DOHH2 (cell line): Measurements from ENCODE around the gene AQP7.
"Not testable (repeated sequence)": the region's sequence is repeated elsewhere in the genome, so short reads cannot be mapped to it uniquely, and the experiment has no call there.

Source experiments
- H3F3A ChIP-seq: fragments of 200-600 bp; sonication (generic), shearing (Covaris generic); 2 replicates; pipeline ENCODE4 v1.6.0; 2016; ENCODE audit warnings: antibody characterized with exemption, mild to moderate bottlenecking; ENCODE audit not compliant: control insufficient read depth, insufficient read depth
- H3K27ac ChIP-seq: fragments of 200-600 bp; sonication (generic); 2 replicates; pipeline ENCODE4 v1.5.1; 2014; ENCODE audit warnings: low read depth, mild to moderate bottlenecking, low read length, moderate library complexity
- H3K27me3 ChIP-seq: fragments of 200-600 bp; sonication (generic); 2 replicates; pipeline ENCODE4 v1.6.1; 2014; ENCODE audit warnings: mild to moderate bottlenecking, low read length, mixed read lengths; ENCODE audit not compliant: control insufficient read depth
- H3K36me3 ChIP-seq: fragments of 200-600 bp; sonication (generic); 2 replicates; pipeline ENCODE4 v1.6.1; 2014; ENCODE audit warnings: mild to moderate bottlenecking, low read length, moderate library complexity, mixed read lengths; ENCODE audit not compliant: control insufficient read depth
- H3K4me1 ChIP-seq: fragments of 200-600 bp; sonication (generic); 2 replicates; pipeline ENCODE4 v1.6.1; 2014; ENCODE audit warnings: mild to moderate bottlenecking, low read length, mixed read lengths; ENCODE audit not compliant: control insufficient read depth
- H3K4me2 ChIP-seq: fragments of 200-600 bp; sonication (generic); 2 replicates; pipeline ENCODE4 v1.6.0; 2014; ENCODE audit warnings: mild to moderate bottlenecking, low read length, moderate library complexity
- H3K4me3 ChIP-seq: fragments of 200-600 bp; sonication (generic); 2 replicates; pipeline ENCODE4 v1.5.1; 2014; ENCODE audit warnings: mild to moderate bottlenecking, low read length, mixed read lengths
- H3K79me2 ChIP-seq: fragments of 200-600 bp; sonication (generic); 2 replicates; pipeline ENCODE4 v1.6.1; 2014; ENCODE audit warnings: mild to moderate bottlenecking, low read length, mixed read lengths; ENCODE audit not compliant: control insufficient read depth
- H3K9me2 ChIP-seq: fragments of 200-600 bp; sonication (generic); replicated peaks from 2 replicates; pipeline ENCODE4 v1.6.1; 2014; ENCODE audit warnings: mild to moderate bottlenecking, low read length, mixed read lengths; ENCODE audit not compliant: control insufficient read depth
- H3K9me3 ChIP-seq: fragments of 200-600 bp; sonication (generic); 2 replicates; pipeline ENCODE4 v1.6.1; 2014; ENCODE audit warnings: antibody characterized with exemption, low read length, mixed read lengths; ENCODE audit not compliant: control insufficient read depth, insufficient read depth
- H4K20me1 ChIP-seq: fragments of 200-600 bp; sonication (generic); 2 replicates; pipeline ENCODE4 v1.6.0; 2014; ENCODE audit warnings: low read depth, mild to moderate bottlenecking, antibody characterized with exemption, low read length, moderate library complexity; ENCODE audit not compliant: control insufficient read depth, insufficient read depth
- EZH2phosphoT487 ChIP-seq: fragments of 200-600 bp; sonication (generic); IDR thresholded peaks from 2 replicates; pipeline ENCODE4 v1.6.1; 2017; ENCODE audit warnings: borderline replicate concordance, mild to moderate bottlenecking, antibody characterized with exemption, low read length, moderate library complexity, mixed read lengths
- TF ChIP-seq, protein P1 (sequence below): fragments of 200-600 bp; sonication (generic); IDR thresholded peaks from one replicate; pipeline ENCODE4 v1.5.1; 2014; ENCODE audit warnings: antibody characterized with exemption, mild to moderate bottlenecking, low read depth, low read length; ENCODE audit not compliant: poor library complexity, severe bottlenecking

AQP7 gene

DNA sequence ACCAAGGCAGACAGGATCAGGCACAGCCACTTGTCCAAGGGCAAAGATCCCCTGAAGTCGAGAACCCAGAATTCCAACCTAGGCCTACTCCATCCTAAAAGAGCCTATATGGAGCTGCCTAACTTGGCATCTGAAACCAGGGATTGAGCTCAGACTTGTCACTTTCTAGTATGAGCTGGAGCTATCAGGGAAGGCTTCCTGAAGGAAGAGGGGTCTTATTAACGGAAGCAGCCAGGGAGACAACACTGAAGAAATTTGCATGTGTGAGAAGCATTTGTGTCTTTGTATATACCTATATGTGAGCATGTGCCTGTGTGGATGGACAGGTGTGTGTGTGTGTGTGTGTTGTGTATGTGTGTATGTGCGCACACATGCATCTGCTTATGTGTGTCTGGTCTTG, 4.7 kb upstream of the AQP7 start:
- Histone ChIP-seq H3K27ac (no peak overlapping the region), H3K4me1 (no peaks in the 10 kb centered on the region), H3K79me2 (no peaks in the 10 kb centered on the region), H4K20me1 (no peaks in the 10 kb centered on the region), H3K9me3 (no peaks in the 10 kb centered on the region), H3K27me3 (no peaks in the 10 kb centered on the region), H3K9me2 (no peaks in the 10 kb centered on the region), H3K4me2 (no peak overlapping the region), H3F3A (no peaks in the 10 kb centered on the region), H3K4me3 (no peak overlapping the region), H3K36me3 (no peaks in the 10 kb centered on the region)
- no peak for TF ChIP-seq EZH2phosphoT487
- TF ChIP-seq, protein P1, sequence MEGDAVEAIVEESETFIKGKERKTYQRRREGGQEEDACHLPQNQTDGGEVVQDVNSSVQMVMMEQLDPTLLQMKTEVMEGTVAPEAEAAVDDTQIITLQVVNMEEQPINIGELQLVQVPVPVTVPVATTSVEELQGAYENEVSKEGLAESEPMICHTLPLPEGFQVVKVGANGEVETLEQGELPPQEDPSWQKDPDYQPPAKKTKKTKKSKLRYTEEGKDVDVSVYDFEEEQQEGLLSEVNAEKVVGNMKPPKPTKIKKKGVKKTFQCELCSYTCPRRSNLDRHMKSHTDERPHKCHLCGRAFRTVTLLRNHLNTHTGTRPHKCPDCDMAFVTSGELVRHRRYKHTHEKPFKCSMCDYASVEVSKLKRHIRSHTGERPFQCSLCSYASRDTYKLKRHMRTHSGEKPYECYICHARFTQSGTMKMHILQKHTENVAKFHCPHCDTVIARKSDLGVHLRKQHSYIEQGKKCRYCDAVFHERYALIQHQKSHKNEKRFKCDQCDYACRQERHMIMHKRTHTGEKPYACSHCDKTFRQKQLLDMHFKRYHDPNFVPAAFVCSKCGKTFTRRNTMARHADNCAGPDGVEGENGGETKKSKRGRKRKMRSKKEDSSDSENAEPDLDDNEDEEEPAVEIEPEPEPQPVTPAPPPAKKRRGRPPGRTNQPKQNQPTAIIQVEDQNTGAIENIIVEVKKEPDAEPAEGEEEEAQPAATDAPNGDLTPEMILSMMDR: no peak

DNA sequence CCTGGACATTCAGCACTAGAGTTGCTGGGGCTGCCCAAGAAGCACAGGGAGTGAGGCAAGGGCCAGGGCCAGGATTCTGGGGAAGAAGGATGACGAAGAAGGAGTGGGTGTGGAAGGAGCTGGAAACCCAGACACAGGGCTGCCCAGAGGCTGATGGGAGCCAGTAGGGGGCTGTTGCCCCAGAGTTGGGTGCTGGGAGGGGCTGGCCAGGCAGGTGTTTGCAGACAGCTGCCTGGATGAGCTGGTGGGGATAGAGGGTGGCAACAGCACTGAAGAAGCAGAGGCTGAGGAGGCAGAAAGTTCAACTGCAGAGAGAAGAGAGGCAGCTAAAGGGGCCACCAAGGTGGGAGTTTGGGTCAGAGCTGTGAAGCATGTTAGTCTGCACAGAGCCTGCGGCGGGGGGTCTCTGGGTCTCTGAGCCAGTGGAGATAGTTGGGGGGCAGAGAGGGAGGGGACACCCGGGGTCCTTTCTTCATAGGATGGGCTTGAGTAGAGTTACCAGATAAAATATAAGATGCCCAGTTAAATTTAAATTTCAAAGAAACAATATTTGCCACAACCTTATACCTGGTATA, 2.5 kb upstream of the AQP7 start:
- H3K79me2 ChIP-seq: no peaks in the 10 kb centered on the region
- TF ChIP-seq, protein P1: no peak
- TF ChIP-seq EZH2phosphoT487: no peak
- H4K20me1 ChIP-seq: no peaks in the 10 kb centered on the region
- H3F3A ChIP-seq: no peaks in the 10 kb centered on the region
- H3K4me1 ChIP-seq: no peaks in the 10 kb centered on the region
- no peaks in the 10 kb centered on the region for H3K9me2 ChIP-seq
- no peaks in the 10 kb centered on the region for H3K9me3 ChIP-seq
- no peak overlapping the region for H3K4me2 ChIP-seq
- no peaks in the 10 kb centered on the region for H3K27me3 ChIP-seq
- no peak overlapping the region for H3K4me3 ChIP-seq
- H3K27ac ChIP-seq: no peak overlapping the region
- no peaks in the 10 kb centered on the region for H3K36me3 ChIP-seq

DNA sequence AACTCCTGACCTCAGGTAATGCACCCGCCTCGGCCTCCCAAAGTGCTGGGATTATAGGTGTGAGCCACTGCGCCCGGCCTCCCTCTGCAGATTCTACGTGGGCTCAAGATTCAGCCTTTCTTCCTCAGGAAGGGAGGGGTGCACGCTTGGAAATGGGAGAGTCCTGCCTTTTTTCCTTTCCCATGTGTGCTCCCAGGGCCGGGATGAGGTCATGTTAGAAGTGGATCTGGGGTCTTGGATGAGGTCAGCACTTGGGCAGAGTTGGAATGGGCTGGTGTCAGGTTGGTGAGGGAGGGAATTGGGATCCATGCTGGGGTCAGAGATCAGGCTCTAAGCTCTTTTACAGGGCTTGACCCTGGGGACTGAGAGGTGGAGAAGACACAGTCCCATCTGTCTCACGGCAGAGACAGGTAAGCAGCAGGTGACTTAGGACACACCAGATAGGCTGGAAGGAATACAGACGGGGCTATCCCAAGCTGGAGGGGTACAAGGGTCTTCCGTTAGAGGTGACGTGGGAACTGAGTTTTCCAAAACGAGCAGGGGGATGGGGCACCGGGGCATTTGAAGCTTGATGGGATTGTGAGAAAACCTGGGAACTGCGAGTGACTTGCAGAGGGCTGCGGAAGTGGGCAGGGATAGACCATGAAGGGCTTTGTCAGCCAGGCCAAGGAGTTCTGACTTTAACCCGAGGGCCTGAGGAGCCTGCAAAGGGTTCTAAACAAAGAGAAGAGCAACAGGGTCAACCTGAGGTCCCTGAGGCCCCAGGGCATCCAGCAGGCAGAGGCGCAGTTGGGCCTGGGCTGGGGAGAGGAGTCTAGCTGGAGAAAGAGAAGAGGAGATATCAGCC, 1.8 kb upstream of the AQP7 start:
- H3K4me2 ChIP-seq: no peak overlapping the region
- H3K27me3 ChIP-seq: no peaks in the 10 kb centered on the region; the same call in 1 of the 2 replicates
- H3K27ac ChIP-seq: no peak overlapping the region
- TF ChIP-seq, protein P1: no peak
- TF ChIP-seq EZH2phosphoT487: no peak
- H3K79me2 ChIP-seq: no peaks in the 10 kb centered on the region
- no peaks in the 10 kb centered on the region for H3F3A ChIP-seq
- no peaks in the 10 kb centered on the region for H3K4me1 ChIP-seq
- H3K4me3 ChIP-seq: no peak overlapping the region
- H4K20me1 ChIP-seq: no peaks in the 10 kb centered on the region
- no peaks in the 10 kb centered on the region for H3K9me3 ChIP-seq
- no peaks in the 10 kb centered on the region for H3K9me2 ChIP-seq
- H3K36me3 ChIP-seq: no peaks in the 10 kb centered on the region

DNA sequence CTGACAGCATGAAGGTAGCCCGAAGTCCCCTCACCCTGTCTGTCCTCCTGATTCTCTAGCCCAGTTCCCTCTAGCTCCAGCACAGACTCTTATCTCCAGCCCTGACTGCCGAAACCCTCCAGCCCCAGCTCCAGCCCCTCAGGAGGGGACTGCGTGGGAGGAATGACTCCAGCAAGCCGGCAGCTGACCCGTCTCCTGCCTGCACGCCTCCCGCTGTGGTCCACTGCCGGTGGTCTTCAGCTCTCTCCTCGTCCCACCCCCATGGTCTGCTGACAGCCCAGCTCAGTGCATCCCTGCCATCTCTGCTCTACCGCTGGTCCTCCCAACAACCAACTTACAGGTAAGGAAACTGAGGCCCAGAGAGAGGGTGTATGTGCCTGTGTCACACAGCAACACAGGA, 559 bp downstream of the AQP7 start:
- H4K20me1 ChIP-seq, H3K27me3 ChIP-seq, H3K4me2 ChIP-seq, H3K36me3 ChIP-seq, H3K27ac ChIP-seq, H3K4me3 ChIP-seq, H3K79me2 ChIP-seq, H3K9me3 ChIP-seq, H3K9me2 ChIP-seq, H3K4me1 ChIP-seq, H3F3A ChIP-seq: not testable (repeated sequence)

DNA sequence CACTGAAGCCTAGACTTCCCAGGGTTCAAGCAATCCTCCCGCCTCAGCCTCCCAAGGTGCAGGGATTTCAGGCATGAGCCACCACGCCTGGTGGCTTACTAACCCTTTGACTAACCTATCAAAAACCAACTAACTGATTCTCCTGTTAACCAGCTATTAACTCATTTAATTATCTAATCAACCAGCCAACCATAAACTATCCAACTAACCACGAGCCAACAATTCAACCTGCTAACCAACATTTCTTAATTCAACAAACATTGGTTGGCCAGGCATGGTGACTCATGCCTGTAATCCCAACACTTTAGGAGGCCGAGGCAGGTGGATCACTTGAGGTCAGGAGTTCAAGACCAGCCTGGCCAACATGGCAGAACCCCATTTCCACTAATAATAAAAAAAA, 3.3 kb downstream of the AQP7 start:
- H3K27ac ChIP-seq, H3K4me3 ChIP-seq, H3K79me2 ChIP-seq, H3K9me3 ChIP-seq, H3K4me2 ChIP-seq, H3K27me3 ChIP-seq, H3F3A ChIP-seq, H3K4me1 ChIP-seq, H3K36me3 ChIP-seq, H3K9me2 ChIP-seq, H4K20me1 ChIP-seq: not testable (repeated sequence)
